Right lobe of liver (tissue), 6 donors: ENCODE data around the gene ADTRP. TPM values are rescaled to one million over a fixed set of nuclear protein-coding genes. Genes with fewer than 3 reads are reported as not detected.

Experiments
- ATAC-seq, 4 donors: fragments of 200-7000 bp; cut with Tn5 transposase; one replicate each; pipeline ENCODE4 v1.9.1; 2020; ENCODE audit warnings: mild to moderate bottlenecking in 4 of 4, moderate library complexity in 4 of 4
- DNase-seq, 3 donors: peaks; one replicate each; pipeline ENCODE4 v3.0.0-alpha.2; 2020
- H3K27ac ChIP-seq, 3 donors: fragments of 200-600 bp; one replicate each; pipeline ENCODE4 v1.8.0; 2022
- H3K27me3 ChIP-seq, 2 donors: fragments of 200-600 bp; one replicate each; pipeline ENCODE4 v1.8.0; 2022
- H3K36me3 ChIP-seq, 4 donors: fragments of 200-600 bp; sonication (generic) in 1 of 4; one replicate each; pipeline versions ENCODE4 v1.5.1 to v1.8.0; 2017 to 2022; ENCODE audit warnings: control low read depth in 1 of 4
- H3K4me1 ChIP-seq, 4 donors: fragments of 200-600 bp; sonication (generic) in 1 of 4; one replicate each; pipeline versions ENCODE4 v1.5.1 to v1.8.0; 2017 to 2022; ENCODE audit warnings: control low read depth in 1 of 4
- H3K4me3 ChIP-seq, 3 donors: fragments of 200-600 bp; one replicate each; pipeline ENCODE4 v1.8.0; 2022
- H3K9me3 ChIP-seq, 4 donors: fragments of 200-600 bp; sonication (generic) in 1 of 4; one replicate each; pipeline versions ENCODE4 v1.5.1 to v1.8.0; 2017 to 2022; ENCODE audit warnings: control low read depth in 1 of 4
- CTCF ChIP-seq, 4 donors: fragments of 200-600 bp in 3 of 4; fragments of 450-650 bp in 1 of 4; IDR thresholded peaks; one replicate each; pipeline versions ENCODE4 v1.5.1 to v1.8.0; 2016 to 2022; ENCODE audit warnings: antibody characterized with exemption in 4 of 4, mild to moderate bottlenecking in 2 of 4
- POLR2A ChIP-seq: fragments of 450-650 bp; IDR thresholded peaks from one replicate; pipeline ENCODE4 v1.6.1; 2017; ENCODE audit warnings: antibody characterized with exemption, mild to moderate bottlenecking
- WGBS: methylation state at CpG from one replicate; pipeline ENCODE4 v1.1.6; 2018; ENCODE audit warnings: low coverage, low lambda C conversion rate; ENCODE audit not compliant: insufficient coverage; ENCODE audit errors: missing lambda C conversion rate; 5-methylcytosine and 5-hydroxymethylcytosine counted together
- intact Hi-C, 2 donors: fragments of 100-400 bp; cut with DNase I; formaldehyde crosslinking; loops; one replicate each; pipeline versions ENCODE4 v1.11.2 to v1.14.1; 2022
- small RNA-seq, 2 experiments: library from RNA; depleted of rRNA; stranded (forward); fragments of <200 nt; gene quantifications; one replicate each; pipeline ENCODE3, GENCODE V24; 2016
- total RNA-seq, 6 experiments: library from RNA; depleted of rRNA in 2 of 6; stranded (reverse); fragments of >200 nt in 2 of 6; fragmentation: NEBNext Ultra II Directional in 3 of 6; extraction: Animal tissue kit (Norgen Biotek cat#: 25700) in 3 of 6; gene quantifications; one replicate each; pipeline versions ENCODE4 v1.1.0 to v1.2.4, GENCODE V29; 2016 to 2023
- donor health status: DM: no; HTN: yes; CAD: no.
- donor health status: DM: no; HTN: no; CAD: no.
- donor health status: DM: no; HTN: no; CAD: no.
- donor health status: DM: no; HTN: yes; CAD: no.
- donor health status: DM: no; HTN: yes; CAD: no.

Gene ADTRP
- total RNA-seq, 6 experiments from 2014 or later: 0.46 to 1.9 (median 0.92) TPM; not detected in 1

- intact Hi-C loops: no loop called here
- Histone ChIP-seq H3K36me3 (no peaks in the 10 kb centered on the region), H3K4me3 (no peak overlapping the region), H3K27me3 (peaks cover 0 to 3% of the 10 kb centered on the region in 2 donors), H3K9me3 (no peaks in the 10 kb centered on the region), H3K4me1 (no peaks in the 10 kb centered on the region), H3K27ac (no peak overlapping the region)
- no peak for DNase-seq
- no peak for ATAC-seq
- no peak for TF ChIP-seq POLR2A
- TF ChIP-seq CTCF (IDR thresholded peaks at IDR 0.05): no peak
- WGBS: 88% methylated on average over 4 of the region's 4 CpGs
These were observed 108.9 kb downstream of the ADTRP start for GRCh38 chr6:11669696-11670095.

DNA sequence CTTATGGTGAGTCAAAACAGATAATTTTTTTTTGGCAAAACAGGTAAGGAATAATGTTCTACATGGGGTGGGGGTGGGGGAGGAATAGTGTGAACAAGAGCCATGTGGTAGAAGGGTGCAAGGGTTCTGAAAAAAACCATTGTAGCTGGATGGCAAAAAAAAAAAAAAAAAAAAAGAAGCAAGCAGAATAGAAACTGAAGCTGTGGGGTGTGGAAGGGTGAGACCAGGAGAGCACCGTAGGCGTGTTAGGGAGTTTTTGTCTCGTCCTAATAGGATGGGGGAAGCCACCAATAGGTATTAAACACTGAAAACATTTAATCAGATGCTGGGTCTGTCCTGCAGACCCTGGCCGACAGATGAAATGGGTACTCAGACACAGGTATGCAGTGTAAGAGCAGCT, 110.1 kb downstream of the ADTRP start:
- H3K36me3 ChIP-seq: no peaks in the 10 kb centered on the region

DNA sequence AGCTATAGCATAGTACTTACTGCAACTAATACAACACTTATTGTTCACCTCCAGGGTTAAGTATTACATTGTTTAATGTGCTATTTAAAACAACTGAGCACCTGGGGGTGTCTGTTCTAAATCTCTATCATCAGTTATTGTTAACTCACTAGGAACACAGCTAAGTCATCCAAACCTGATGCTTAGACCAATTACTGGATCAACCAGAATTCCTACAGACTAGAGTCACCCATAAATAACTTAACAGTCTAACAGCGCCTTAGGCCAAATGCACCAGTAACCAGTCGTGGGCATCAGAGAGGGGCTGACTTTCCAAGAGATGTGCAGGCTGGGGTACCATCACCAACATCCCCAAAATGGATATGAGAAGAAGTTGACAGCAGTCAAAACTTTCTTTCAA, 110.7 kb downstream of the ADTRP start:
- 70% methylated on average over 2 of the region's 2 CpGs for WGBS
- Histone ChIP-seq H3K4me3 (no peak overlapping the region), H3K9me3 (no peaks in the 10 kb centered on the region), H3K27ac (no peak overlapping the region), H3K4me1 (no peaks in the 10 kb centered on the region), H3K27me3 (peaks cover 0 to 3% of the 10 kb centered on the region in 2 donors), H3K36me3 (no peaks in the 10 kb centered on the region)
- DNase-seq: no peak
- ATAC-seq: no peak
- TF ChIP-seq CTCF (IDR thresholded peaks at IDR 0.05): no peak
- TF ChIP-seq POLR2A: no peak
- intact Hi-C loops: no loop called here

More for the DNA sequence above, 110.1 kb downstream of the ADTRP start:
- no peak for TF ChIP-seq CTCF (IDR thresholded peaks at IDR 0.05)
- TF ChIP-seq POLR2A: no peak
- Histone ChIP-seq H3K27ac (no peak overlapping the region), H3K4me1 (no peaks in the 10 kb centered on the region), H3K9me3 (no peaks in the 10 kb centered on the region), H3K27me3 (peaks cover 0 to 3% of the 10 kb centered on the region in 2 donors), H3K4me3 (no peak overlapping the region)
- intact Hi-C loops: no loop called here
- 67% methylated on average over 3 of the region's 4 CpGs for WGBS
- DNase-seq (no peak), ATAC-seq (no peak)

- Histone ChIP-seq H3K4me3 (no peak overlapping the region), H3K36me3 (no peaks in the 10 kb centered on the region), H3K9me3 (no peaks in the 10 kb centered on the region), H3K27me3 (no peaks in the 10 kb centered on the region), H3K4me1 (no peaks in the 10 kb centered on the region), H3K27ac (no peak overlapping the region)
- DNase-seq (no peak), ATAC-seq (no peak)
- intact Hi-C loops: no loop called here
- 77% methylated on average over 2 of the region's 2 CpGs for WGBS
- no peak for TF ChIP-seq POLR2A
- TF ChIP-seq CTCF (IDR thresholded peaks at IDR 0.05): no peak
These were observed 112.8 kb downstream of the ADTRP start for GRCh38 chr6:11665604-11666326.

Small RNA genes within 50 kb of the gene (small RNA-seq; reads per million reads assigned to genes)
- gene RF00272: 0 reads per million in 2 experiments

Other genes with a start within 250 kb of the ADTRP start
- gene TMEM170B, start 241.1 kb downstream of the ADTRP start, total RNA-seq: 1 to 10 TPM; 3.6 to 6.7 (median 5.0) TPM
- gene HIVEP1, start 233.5 kb upstream of the ADTRP start, total RNA-seq: 10 to 100 TPM; 13.2 to 23.3 (median 17.8) TPM